Measurements from ENCODE around the gene ADRB1.

ADRB1 gene

DNA sequence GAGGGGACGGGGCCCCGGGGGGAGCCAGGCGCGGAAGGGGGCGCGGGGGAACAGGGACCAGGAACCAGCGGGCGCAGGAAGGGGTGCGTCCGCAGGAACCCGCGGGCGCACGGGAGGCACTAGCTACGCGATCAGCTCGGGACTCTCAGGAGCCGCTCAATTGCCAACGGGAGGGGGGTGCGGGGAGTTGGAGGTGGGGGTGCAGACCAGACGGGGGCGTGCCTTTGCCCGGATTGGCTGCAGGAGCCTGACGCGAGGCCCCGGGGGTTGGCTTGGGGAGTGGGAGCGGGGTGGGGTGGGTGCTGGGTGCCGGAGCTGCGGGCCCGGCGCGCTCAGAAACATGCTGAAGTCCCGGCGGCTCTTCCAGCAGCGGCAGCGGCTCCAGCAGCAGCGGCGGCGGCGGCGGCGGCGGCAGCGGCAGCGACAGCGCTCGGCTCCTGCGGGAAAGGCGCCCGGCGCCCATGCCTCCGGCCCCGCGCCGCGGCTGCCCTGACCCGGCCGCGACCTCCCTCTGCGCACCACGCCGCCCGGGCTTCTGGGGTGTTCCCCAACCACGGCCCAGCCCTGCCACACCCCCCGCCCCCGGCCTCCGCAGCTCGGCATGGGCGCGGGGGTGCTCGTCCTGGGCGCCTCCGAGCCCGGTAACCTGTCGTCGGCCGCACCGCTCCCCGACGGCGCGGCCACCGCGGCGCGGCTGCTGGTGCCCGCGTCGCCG is at the start of gene ADRB1:
ADRB1 (plus strand) TSS at position 335 of the 715 bp plus-strand sequence; CDS start at position 602, 267 bp downstream.
- H3K4me3 ChIP-seq (ENCODE audit: low read depth, low read length) = 0 out of 2 replicates have a peak within 1 kb of the TSS, but pooled peaks have one; percentile 8
- TF ChIP-seq, protein P1, sequence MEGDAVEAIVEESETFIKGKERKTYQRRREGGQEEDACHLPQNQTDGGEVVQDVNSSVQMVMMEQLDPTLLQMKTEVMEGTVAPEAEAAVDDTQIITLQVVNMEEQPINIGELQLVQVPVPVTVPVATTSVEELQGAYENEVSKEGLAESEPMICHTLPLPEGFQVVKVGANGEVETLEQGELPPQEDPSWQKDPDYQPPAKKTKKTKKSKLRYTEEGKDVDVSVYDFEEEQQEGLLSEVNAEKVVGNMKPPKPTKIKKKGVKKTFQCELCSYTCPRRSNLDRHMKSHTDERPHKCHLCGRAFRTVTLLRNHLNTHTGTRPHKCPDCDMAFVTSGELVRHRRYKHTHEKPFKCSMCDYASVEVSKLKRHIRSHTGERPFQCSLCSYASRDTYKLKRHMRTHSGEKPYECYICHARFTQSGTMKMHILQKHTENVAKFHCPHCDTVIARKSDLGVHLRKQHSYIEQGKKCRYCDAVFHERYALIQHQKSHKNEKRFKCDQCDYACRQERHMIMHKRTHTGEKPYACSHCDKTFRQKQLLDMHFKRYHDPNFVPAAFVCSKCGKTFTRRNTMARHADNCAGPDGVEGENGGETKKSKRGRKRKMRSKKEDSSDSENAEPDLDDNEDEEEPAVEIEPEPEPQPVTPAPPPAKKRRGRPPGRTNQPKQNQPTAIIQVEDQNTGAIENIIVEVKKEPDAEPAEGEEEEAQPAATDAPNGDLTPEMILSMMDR (IDR thresholded peaks at IDR 0.05; ENCODE audit: low read depth, low read length) = no peak

DNA sequence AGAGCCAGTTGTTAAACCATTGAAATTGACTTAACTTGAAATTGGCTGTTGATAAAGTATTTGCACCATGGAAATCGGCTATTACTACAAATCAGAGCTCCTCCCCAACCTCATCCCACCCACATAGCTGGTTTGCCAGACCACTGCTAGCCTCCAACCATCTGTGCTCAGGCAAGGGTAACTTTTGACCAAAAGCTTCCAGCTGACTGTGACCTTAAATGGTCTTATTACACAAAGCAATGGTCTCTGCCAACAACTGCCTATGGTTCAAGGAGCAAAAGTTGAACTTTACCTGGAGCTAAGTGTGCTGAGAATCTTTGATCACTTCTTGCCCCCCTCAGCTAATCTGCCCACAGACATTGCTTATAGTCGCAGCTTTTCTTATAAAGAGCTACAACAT is 48.5 kb upstream of the ADRB1 start:
- no peak overlapping the region for H3K4me3 ChIP-seq (ENCODE audit: low read depth, low read length)
- TF ChIP-seq, protein P1 (IDR thresholded peaks at IDR 0.05; ENCODE audit: low read depth, low read length) = no peak

DNA sequence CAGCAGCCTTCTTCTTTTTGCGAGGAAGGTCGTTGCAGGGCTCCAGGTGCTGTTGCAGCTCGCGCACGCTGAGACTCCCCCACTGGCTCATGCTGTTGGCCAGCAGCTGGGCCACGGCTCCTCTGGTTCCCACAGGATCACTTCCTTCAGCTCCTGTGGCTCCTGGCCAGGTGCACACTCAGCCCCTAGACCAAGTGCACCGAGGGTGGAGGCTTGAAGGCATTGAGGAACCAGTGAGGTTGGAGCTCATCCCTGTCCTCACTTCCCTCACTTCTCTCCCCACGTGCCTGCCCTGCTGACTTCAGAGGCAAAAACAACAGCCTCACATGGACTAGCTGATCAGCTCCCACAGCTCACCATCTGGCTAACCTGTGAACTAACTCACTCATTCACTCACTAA is 46.2 kb upstream of the ADRB1 start:
- H3K4me3 ChIP-seq (ENCODE audit: low read depth, low read length) = no peak overlapping the region
- TF ChIP-seq, protein P1 (IDR thresholded peaks at IDR 0.05; ENCODE audit: low read depth, low read length) = no peak

DNA sequence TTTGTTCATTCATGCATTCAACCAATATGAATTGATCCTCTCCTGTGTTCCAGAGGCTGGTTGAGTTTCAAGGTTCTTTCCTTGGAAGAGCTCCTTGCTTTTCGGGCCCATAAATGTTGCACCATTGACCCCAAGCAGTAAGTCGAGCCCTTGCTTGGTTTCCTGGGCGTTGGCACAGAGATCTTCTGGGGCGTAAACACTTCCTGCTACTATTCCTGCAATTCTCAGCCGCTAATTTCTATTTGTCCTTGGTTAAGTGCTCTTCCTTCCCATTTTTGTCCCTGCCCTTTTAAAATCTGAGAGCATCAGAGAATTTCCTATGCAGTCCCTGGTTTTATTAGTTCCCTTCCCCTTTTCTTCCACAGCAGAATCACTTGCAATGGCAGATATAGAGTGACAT is 44.1 kb upstream of the ADRB1 start:
- no peak overlapping the region for H3K4me3 ChIP-seq (ENCODE audit: low read depth, low read length)
- TF ChIP-seq, protein P1 (IDR thresholded peaks at IDR 0.05; ENCODE audit: low read depth, low read length) = no peak

DNA sequence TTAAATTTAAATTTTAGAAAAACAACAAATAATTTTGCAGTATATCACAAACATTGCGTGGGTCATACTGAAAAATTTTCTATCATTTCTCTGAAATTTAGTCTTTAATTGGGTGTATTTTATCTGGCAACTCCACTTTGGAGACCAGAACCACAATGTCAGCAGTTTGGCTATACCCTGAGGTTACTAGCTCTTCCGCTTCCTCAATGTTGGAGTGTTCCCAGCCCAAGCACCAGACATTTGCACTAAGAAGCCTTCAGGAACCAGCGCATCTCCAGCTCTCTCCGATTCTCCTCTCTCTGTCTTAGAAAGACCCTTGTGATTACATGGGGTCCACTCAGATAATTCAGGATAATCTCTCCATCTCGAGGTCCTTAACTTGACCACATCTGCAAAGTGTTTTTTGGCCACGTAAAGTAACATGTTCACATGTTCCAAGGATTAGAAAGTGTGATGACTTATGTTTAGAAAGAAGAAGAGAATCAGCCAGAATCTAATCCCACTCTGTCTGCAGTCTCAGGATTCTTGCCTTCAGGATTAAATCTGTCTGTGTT is 43.1 kb upstream of the ADRB1 start:
- H3K4me3 ChIP-seq (ENCODE audit: low read depth, low read length) = no peak overlapping the region
- TF ChIP-seq, protein P1 (IDR thresholded peaks at IDR 0.05; ENCODE audit: low read depth, low read length) = no peak

DNA sequence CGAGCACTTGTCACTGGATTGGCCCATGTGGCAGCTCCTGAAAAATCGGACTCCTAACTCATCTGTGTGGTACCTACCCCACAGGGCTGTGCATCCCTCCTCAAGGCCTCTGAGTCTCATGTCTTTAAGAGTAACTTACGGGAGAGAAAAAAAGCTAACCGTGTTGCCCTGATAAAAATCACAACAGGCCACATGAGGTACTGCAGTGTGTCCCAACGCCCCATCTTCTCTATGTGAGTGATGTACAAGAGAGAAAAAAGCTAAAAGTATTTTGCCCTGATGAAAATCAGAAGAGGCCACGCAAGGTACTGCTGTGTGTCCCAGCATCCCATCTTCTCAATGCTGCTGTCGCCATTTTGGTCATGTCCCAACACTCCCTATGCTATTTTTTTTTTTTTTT is 41.2 kb upstream of the ADRB1 start:
- no peak overlapping the region for H3K4me3 ChIP-seq (ENCODE audit: low read depth, low read length)
- TF ChIP-seq, protein P1 (IDR thresholded peaks at IDR 0.05; ENCODE audit: low read depth, low read length) = no peak

DNA sequence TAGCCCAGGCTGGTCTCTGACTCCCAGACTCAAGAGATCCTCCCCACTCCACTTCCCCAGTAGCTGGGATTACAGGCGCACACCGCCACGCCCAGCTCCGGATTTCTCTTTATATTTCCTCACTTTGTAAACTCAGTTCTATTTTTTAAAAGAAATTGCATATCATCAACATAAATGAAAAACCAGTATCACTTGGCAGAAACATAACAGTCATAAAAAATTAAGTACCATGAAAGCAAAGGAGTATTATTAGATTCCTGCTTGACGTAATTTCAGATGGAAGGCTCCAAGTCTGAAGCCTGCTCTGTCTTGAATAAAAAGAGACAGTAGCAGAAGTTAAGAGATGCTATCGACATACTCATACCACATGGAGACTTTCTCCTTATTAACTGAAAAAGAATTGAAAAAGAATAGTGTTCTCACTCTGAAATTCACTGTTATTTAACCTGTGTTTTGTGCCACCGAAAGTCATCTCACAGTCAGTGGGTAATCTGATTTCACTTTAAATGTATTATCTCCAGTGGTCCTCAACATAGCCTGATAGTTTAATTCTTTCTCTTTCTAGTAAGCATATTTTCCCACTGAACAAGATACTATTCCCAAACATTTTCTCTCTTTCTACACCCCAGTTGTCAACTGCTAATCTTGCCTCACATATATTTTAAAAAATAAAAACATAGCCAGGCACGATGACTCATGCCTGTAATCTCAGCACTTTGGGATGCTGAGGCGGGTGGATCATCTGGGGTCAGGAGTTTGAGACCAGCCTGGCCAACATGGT is 40.3 kb upstream of the ADRB1 start:
- TF ChIP-seq, protein P1 (IDR thresholded peaks at IDR 0.05; ENCODE audit: low read depth, low read length) = no peak
- no peak overlapping the region for H3K4me3 ChIP-seq (ENCODE audit: low read depth, low read length)
